Gastroesophageal sphincter (tissue), 4 donors: Measurements from ENCODE around the gene DCLK2. TPM values are rescaled to one million over a fixed set of nuclear protein-coding genes. Genes with fewer than 3 reads are reported as not detected.

ENCODE experiments used
- ATAC-seq: fragments of 150-250 bp; one replicate; pipeline ENCODE4 v1.9.1; 2016; ENCODE audit warnings: mild to moderate bottlenecking, moderate library complexity
- H3K27ac ChIP-seq, 4 donors: fragments of 200-600 bp; sonication (generic) in 3 of 4; 1 replicate in 3 of 4; 2 replicates in 1 of 4; pipeline ENCODE4 v1.5.1; 2016 to 2019
- H3K27me3 ChIP-seq: fragments of 200-600 bp; sonication (generic); one replicate; pipeline ENCODE4 v1.5.1; 2019
- H3K36me3 ChIP-seq, 2 donors: fragments of 200-600 bp; sonication (generic); one replicate each; pipeline ENCODE4 v1.5.1; 2019; ENCODE audit warnings: control low read depth in 1 of 2
- H3K4me1 ChIP-seq, 3 donors: fragments of 200-600 bp; sonication (generic); 1 replicate in 2 of 3; 2 replicates in 1 of 3; pipeline ENCODE4 v1.5.1; 2016 to 2019; ENCODE audit warnings: control low read depth in 2 of 3
- H3K4me3 ChIP-seq, 2 donors: fragments of 200-600 bp; sonication (generic); one replicate each; pipeline ENCODE4 v1.5.1; 2019; ENCODE audit warnings: mild to moderate bottlenecking in 1 of 2, moderate library complexity in 1 of 2
- H3K9me3 ChIP-seq, 3 donors: fragments of 200-600 bp; sonication (generic); one replicate each; pipeline ENCODE4 v1.5.1; 2017 to 2019; ENCODE audit warnings: control low read depth in 2 of 3
- CTCF ChIP-seq, 4 experiments: fragments of 200-600 bp in 2 of 4; fragments of 450-650 bp in 2 of 4; sonication (generic) in 1 of 4; IDR thresholded peaks; one replicate each; pipeline ENCODE4 v1.5.1; 2017 to 2019; ENCODE audit warnings: antibody characterized with exemption in 4 of 4, mild to moderate bottlenecking in 2 of 4, moderate library complexity in 2 of 4
- EP300 ChIP-seq: sonication (generic); formaldehyde crosslinking; IDR thresholded peaks from one replicate; pipeline ENCODE4 v1.6.1; 2017; ENCODE audit warnings: antibody characterized with exemption, mild to moderate bottlenecking
- POLR2A ChIP-seq, 2 donors: fragments of 450-650 bp; IDR thresholded peaks; one replicate each; pipeline ENCODE4 v1.6.1; 2017; ENCODE audit warnings: antibody characterized with exemption in 2 of 2, mild to moderate bottlenecking in 2 of 2, moderate library complexity in 1 of 2
- POLR2AphosphoS5 ChIP-seq: sonication (generic); formaldehyde crosslinking; IDR thresholded peaks from one replicate; pipeline ENCODE4 v1.6.1; 2017; ENCODE audit warnings: antibody characterized with exemption
- WGBS, 2 donors: methylation state at CpG; one replicate each; pipeline ENCODE4 v1.1.5; 2018; ENCODE audit warnings: low coverage in 1 of 2; 5-methylcytosine and 5-hydroxymethylcytosine counted together
- total RNA-seq, 4 donors: library from RNA; depleted of rRNA; stranded (reverse); fragments of >200 nt; gene quantifications; one replicate each; pipeline ENCODE4 v1.1.0, GENCODE V29; 2016

Gene DCLK2
- total RNA-seq, 4 donors from 2014 or later: 17.1 to 33.0 (median 19.7) TPM

GRCh38 chr4:150224896-150225591 lies 146.8 kb downstream of the DCLK2 start:
- no peak for ATAC-seq
- no peak overlapping the region for H3K4me3 ChIP-seq
- peaks cover 0 to 6% of the 10 kb centered on the region in 2 donors for H3K36me3 ChIP-seq
- TF ChIP-seq POLR2AphosphoS5: no peak
- TF ChIP-seq EP300: no peak
- TF ChIP-seq POLR2A (IDR thresholded peaks at IDR 0.05): no peak
- TF ChIP-seq CTCF (IDR thresholded peaks at IDR 0.05): no peak
- peaks cover 0 to 19% (median 0%) of the 10 kb centered on the region in 3 donors for H3K4me1 ChIP-seq
- no peaks in the 10 kb centered on the region for H3K9me3 ChIP-seq
- H3K27me3 ChIP-seq: no peaks in the 10 kb centered on the region
- peak overlapping the region in 1 of 4 donors; percentile 25 for H3K27ac ChIP-seq
- WGBS, 2 donors: 53 to 58% methylated on average over 6 of the region's 6 CpGs

- WGBS, 2 donors: 0 to 13% methylated on average over 1 of the region's 1 CpG
- no peak overlapping the region for H3K4me3 ChIP-seq
- ATAC-seq: no peak
- peak overlapping the region in 1 of 4 donors; percentile 6 for H3K27ac ChIP-seq
- peaks cover 0 to 27% of the 10 kb centered on the region in 2 donors for H3K36me3 ChIP-seq
- no peaks in the 10 kb centered on the region for H3K27me3 ChIP-seq
- H3K9me3 ChIP-seq: no peaks in the 10 kb centered on the region
- TF ChIP-seq POLR2A (IDR thresholded peaks at IDR 0.05) (no peak), EP300 (no peak), POLR2AphosphoS5 (no peak), CTCF (IDR thresholded peaks at IDR 0.05) (no peak)
- peaks cover 0 to 19% (median 2%) of the 10 kb centered on the region in 3 donors for H3K4me1 ChIP-seq
Measured at GRCh38 chr4:150229520-150229919, 151.3 kb downstream of the DCLK2 start.

- 44 to 56% methylated on average over 1 to 2 of the region's 2 CpGs for WGBS, 2 donors
- no peak for TF ChIP-seq CTCF (IDR thresholded peaks at IDR 0.05)
- TF ChIP-seq POLR2AphosphoS5: no peak
- TF ChIP-seq POLR2A (IDR thresholded peaks at IDR 0.05): no peak
- no peak for TF ChIP-seq EP300
- no peak overlapping the region for H3K27ac ChIP-seq
Measured at GRCh38 chr4:150230561-150230960, 152.3 kb downstream of the DCLK2 start.

GRCh38 chr4:150231107-150231770 lies 153.0 kb downstream of the DCLK2 start:
- Histone ChIP-seq H3K36me3 (peaks cover 0 to 29% of the 10 kb centered on the region in 2 donors), H3K4me1 (peaks cover 1 to 30% (median 3%) of the 10 kb centered on the region in 3 donors), H3K27ac (peak overlapping the region in 1 of 4 donors; percentile 35), H3K27me3 (no peaks in the 10 kb centered on the region), H3K9me3 (no peaks in the 10 kb centered on the region), H3K4me3 (no peak overlapping the region)
- ATAC-seq: no peak
- TF ChIP-seq POLR2AphosphoS5 (no peak), CTCF (IDR thresholded peaks at IDR 0.05) (no peak), POLR2A (IDR thresholded peaks at IDR 0.05) (no peak), EP300 (no peak)
- 48 to 55% methylated on average over 3 to 4 of the region's 4 CpGs for WGBS, 2 donors

More at GRCh38 chr4:150230561-150230960, 152.3 kb downstream of the DCLK2 start:
- Histone ChIP-seq H3K9me3 (no peaks in the 10 kb centered on the region), H3K27me3 (no peaks in the 10 kb centered on the region), H3K4me1 (peaks cover 0 to 23% (median 2%) of the 10 kb centered on the region in 3 donors), H3K4me3 (no peak overlapping the region), H3K36me3 (peaks cover 0 to 29% of the 10 kb centered on the region in 2 donors)
- ATAC-seq: no peak
